Activated B cell treated with CpG ODN at 0.5 μM for 24 hours (primary cell): Measurements from ENCODE around the gene APCDD1L. TPM values are rescaled to one million over a fixed set of nuclear protein-coding genes. Genes with fewer than 3 reads are reported as not detected.

Experiments used
- ATAC-seq: fragments of 200-7000 bp; cut with Tn5 transposase; one replicate; pipeline ENCODE4 v1.10.0; 2021; ENCODE audit warnings: low read depth, mild to moderate bottlenecking, moderate library complexity
- CTCF ChIA-PET: fragments of 350-600 bp; sonication (Branson Sonifier 250); formaldehyde crosslinking; loops from one replicate; lab custom pipeline; 2021; ENCODE audit warnings: antibody characterized with exemption; lab: Charles Lee
- POLR2A ChIA-PET: fragments of 350-600 bp; sonication (Branson Sonifier 250); formaldehyde crosslinking; loops from one replicate; lab custom pipeline; 2021; ENCODE audit warnings: antibody characterized with exemption; lab: Charles Lee
- DNase-seq: peaks from one replicate; pipeline ENCODE4 v3.0.0; 2022
- H3K27ac Mint-ChIP-seq: one replicate; pipeline ENCODE4 v1.8.0; 2020; ENCODE audit warnings: mixed read lengths
- H3K27me3 Mint-ChIP-seq: one replicate; pipeline ENCODE4 v1.8.0; 2021; ENCODE audit warnings: mixed read lengths
- H3K36me3 Mint-ChIP-seq: one replicate; pipeline ENCODE4 v1.8.0; 2021; ENCODE audit warnings: low read depth, mixed read lengths
- H3K4me1 Mint-ChIP-seq: one replicate; pipeline ENCODE4 v1.8.0; 2021; ENCODE audit warnings: mixed read lengths
- H3K4me3 Mint-ChIP-seq: one replicate; pipeline ENCODE4 v1.8.0; 2020; ENCODE audit warnings: mild to moderate bottlenecking, mixed read lengths
- H3K9me3 Mint-ChIP-seq: one replicate; pipeline ENCODE4 v1.8.0; 2020; ENCODE audit warnings: mixed read lengths
- intact Hi-C: fragments of 100-400 bp; cut with micrococcal nuclease; formaldehyde crosslinking; loops from one replicate; pipeline ENCODE4 v1.15.1; 2024
- total RNA-seq: library from RNA; stranded (reverse); gene quantifications from 2 replicates; pipeline ENCODE4 v1.2.3, GENCODE V29; 2022
- TF ChIP-seq, protein P1 (sequence below): fragments of 200-600 bp; IDR thresholded peaks from one replicate; pipeline ENCODE4 v1.8.0; 2022; ENCODE audit warnings: antibody characterized with exemption, mild to moderate bottlenecking

APCDD1L gene
- total RNA-seq, 1 donor from 2014 or later = not detected

DNA sequence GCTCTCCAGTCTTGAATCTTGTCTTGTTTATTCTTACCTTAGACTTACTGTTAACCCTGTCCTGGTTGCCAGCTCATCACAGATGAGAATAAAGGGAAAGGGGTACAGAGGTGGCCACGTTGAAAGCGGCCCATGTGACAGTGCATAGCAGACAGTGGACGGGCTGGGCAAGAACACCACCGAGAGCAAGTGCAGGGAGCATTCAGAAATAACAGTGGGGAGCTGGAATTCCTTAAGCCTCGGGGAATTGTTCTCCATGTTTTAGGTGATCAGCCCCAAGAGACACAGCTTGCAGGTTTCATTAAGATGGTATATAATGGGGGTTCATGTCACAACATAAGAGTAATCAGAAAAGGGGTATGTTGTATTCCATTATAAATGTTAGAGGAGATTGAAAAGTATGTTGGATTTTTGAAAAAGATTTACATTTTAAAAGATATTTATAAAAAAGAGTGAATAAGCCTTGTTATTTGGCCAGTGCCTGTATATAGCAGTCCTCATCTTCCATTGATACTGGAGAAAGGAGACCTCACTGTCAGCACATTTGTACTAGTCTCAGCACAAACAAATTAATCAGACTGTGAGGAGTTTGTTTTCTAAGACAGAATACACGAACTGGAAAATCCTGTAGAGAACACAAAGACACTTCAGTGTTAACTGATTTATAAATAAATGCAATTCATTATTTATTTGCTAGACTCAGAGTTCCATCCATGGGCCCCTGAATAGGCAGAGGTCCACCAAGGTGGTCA is 90.8 kb downstream of the APCDD1L start:
- ChIA-PET POLR2A (no interaction called here), CTCF (no interaction called here)
- TF ChIP-seq, protein P1, sequence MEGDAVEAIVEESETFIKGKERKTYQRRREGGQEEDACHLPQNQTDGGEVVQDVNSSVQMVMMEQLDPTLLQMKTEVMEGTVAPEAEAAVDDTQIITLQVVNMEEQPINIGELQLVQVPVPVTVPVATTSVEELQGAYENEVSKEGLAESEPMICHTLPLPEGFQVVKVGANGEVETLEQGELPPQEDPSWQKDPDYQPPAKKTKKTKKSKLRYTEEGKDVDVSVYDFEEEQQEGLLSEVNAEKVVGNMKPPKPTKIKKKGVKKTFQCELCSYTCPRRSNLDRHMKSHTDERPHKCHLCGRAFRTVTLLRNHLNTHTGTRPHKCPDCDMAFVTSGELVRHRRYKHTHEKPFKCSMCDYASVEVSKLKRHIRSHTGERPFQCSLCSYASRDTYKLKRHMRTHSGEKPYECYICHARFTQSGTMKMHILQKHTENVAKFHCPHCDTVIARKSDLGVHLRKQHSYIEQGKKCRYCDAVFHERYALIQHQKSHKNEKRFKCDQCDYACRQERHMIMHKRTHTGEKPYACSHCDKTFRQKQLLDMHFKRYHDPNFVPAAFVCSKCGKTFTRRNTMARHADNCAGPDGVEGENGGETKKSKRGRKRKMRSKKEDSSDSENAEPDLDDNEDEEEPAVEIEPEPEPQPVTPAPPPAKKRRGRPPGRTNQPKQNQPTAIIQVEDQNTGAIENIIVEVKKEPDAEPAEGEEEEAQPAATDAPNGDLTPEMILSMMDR = no peak
- Mint-ChIP-seq H3K27ac (no peak overlapping the region), H3K36me3 (peaks cover 54% of the 10 kb centered on the region), H3K4me1 (no peaks in the 10 kb centered on the region), H3K9me3 (no peaks in the 10 kb centered on the region), H3K27me3 (no peaks in the 10 kb centered on the region), H3K4me3 (no peak overlapping the region)
- ATAC-seq (no peak), DNase-seq (no peak)
- intact Hi-C loops = no loop called here

DNA sequence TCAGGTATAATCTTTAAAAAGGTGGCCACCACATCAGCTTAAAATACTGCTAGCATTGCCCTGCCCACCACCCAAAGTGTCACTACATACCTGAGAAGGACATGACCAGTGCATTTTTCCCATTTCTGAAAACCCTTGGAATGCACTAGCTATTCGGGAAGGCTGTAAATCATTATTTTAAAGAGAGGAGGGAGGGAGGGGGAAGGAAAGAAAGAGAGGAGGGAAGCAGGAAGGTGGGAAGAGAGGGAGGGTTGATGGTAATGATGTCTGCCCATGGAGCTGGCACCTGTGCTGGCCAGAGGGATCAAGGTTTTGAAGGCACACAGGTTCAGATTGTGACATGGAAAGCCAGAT is 93.7 kb downstream of the APCDD1L start:
- CTCF ChIA-PET = no interaction called here
- Mint-ChIP-seq H3K4me1 (peaks cover 11% of the 10 kb centered on the region), H3K27ac (no peak overlapping the region), H3K27me3 (no peaks in the 10 kb centered on the region), H3K4me3 (no peak overlapping the region), H3K9me3 (no peaks in the 10 kb centered on the region), H3K36me3 (peaks cover 66% of the 10 kb centered on the region)
- no peak for DNase-seq
- ATAC-seq = no peak
- intact Hi-C loops = no loop called here
- POLR2A ChIA-PET = no interaction called here
- TF ChIP-seq, protein P1 = no peak

DNA sequence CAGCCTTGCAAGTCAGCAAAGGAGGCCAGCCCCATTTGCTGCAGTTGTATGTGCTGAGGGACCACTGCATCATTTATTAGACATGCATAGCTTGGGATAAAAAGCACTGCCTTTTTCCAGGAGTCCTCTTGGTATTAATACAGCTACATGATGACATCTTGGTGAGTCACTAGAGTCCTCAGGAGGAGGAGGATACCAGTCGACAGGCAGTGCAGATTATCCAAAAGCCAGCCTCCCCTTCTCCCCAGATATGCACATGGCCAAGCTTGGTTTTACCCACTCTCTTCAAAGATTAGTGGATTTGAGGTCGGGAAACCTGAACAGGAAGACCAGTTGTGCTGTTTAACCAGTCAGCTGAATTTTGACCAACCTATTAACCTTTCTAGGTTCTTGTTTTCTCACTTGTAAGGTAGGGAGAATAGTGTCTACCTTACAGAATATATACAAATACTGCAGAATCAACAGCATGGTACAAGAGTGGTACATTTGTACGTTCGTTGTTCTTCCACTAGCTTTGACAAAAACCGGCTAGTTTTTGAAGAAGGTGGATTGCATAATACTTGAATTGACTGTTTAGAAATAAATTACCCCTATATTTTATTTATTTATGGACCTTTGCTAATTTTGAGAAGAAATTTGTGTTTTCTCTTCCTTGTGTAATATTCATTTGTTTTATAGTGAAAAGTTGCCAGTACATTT is 94.3 kb downstream of the APCDD1L start:
- H3K36me3 Mint-ChIP-seq = peaks cover 67% of the 10 kb centered on the region
- DNase-seq = no peak

DNA sequence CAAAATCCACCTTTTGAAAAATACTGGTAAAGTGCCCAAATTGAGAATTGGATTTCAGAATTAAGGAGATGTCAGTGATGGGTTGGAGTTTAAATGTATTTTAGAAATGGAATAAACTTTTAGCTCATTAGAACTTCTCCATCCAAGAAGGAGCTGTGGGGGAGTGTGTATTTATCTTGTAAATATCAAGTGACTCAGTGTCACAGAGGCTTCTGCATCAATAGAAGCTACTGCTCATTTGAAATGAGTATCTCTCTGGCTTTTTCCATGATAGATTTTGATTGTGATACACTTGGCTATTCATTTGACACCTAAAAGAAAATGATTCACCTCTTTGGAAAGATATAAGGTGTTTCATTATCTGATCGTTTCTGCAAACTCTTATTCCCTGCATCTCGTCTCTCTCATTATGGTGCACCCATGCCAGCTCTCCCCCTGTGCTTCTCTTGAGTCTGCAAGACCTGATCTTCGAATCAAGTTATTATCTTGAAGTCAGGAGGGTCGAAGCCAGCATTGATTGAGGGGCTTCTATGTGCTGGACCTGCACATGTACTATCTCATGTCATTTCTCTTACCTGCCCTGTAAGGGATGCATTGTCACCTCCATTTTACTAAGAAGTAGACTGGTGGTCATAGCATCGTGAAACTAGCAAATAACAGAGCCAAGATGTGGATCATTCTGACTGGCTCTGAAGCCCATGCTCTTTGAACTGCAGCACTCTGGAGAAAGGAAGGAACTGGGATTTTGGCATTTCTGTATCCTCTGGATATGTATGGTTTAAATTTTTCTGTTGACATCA is 96.0 kb downstream of the APCDD1L start:
- Mint-ChIP-seq H3K27me3 (no peaks in the 10 kb centered on the region), H3K4me1 (peaks cover 20% of the 10 kb centered on the region), H3K4me3 (no peak overlapping the region), H3K27ac (no peak overlapping the region), H3K9me3 (no peaks in the 10 kb centered on the region), H3K36me3 (peaks cover 61% of the 10 kb centered on the region)
- TF ChIP-seq, protein P1 = no peak
- ATAC-seq (no peak), DNase-seq (no peak)
- POLR2A ChIA-PET = interaction anchor here (0.6 kb wide), 1 partner anchor 107 kb away, joined by 5 read pairs; no protein-coding TSS in a partner anchor
- CTCF ChIA-PET = no interaction called here
- intact Hi-C loops = no loop called here

More for the DNA sequence above, 94.3 kb downstream of the APCDD1L start:
- H3K4me1 Mint-ChIP-seq = peaks cover 16% of the 10 kb centered on the region
- TF ChIP-seq, protein P1 = no peak
- no peak overlapping the region for H3K4me3 Mint-ChIP-seq
- H3K9me3 Mint-ChIP-seq = no peaks in the 10 kb centered on the region
- H3K27me3 Mint-ChIP-seq = no peaks in the 10 kb centered on the region
- ChIA-PET POLR2A (no interaction called here), CTCF (no interaction called here)
- no peak overlapping the region for H3K27ac Mint-ChIP-seq
- no peak for ATAC-seq
- intact Hi-C loops = no loop called here

DNA sequence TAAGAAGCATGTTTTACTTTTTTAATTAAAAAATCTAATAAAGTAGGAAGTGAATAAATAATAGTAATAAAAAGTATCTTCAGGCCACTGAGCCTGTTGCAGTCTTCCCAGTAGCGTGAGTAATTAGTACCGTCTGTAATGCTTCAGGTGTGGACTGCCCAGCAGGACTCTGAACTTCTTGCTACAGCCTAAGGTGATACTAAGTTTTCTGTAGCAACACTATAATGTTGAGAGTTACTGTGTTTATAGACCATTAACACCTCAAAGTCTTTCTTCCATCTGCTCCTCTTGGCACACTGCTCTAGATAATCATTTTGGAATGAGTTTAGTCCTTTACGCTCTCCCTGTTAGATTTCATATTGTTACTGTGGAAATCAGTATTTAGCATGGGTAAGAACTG is 97.8 kb downstream of the APCDD1L start:
- ATAC-seq (no peak), DNase-seq (no peak)
- TF ChIP-seq, protein P1 = no peak
- ChIA-PET CTCF (no interaction called here), POLR2A (no interaction called here)
- intact Hi-C loops = no loop called here
- Mint-ChIP-seq H3K36me3 (peaks cover 55% of the 10 kb centered on the region), H3K27me3 (no peaks in the 10 kb centered on the region), H3K4me3 (no peak overlapping the region), H3K9me3 (no peaks in the 10 kb centered on the region), H3K4me1 (peaks cover 20% of the 10 kb centered on the region), H3K27ac (no peak overlapping the region)
